SK-N-SH (cell line): Measurements from ENCODE around the gene RPL26.

Experiments used
- EP300 ChIP-seq, 2 experiments: IDR thresholded peaks; 2 replicates each; pipeline versions ENCODE4 v1.4.0 to v1.6.1; 2012; ENCODE audit warnings: borderline replicate concordance in 1 of 2, low read depth in 1 of 2, low read length in 1 of 2
- GABPA ChIP-seq: IDR thresholded peaks from 2 replicates; pipeline ENCODE4 v1.4.0; 2012; ENCODE audit warnings: low read depth, mild to moderate bottlenecking
- GATA2 ChIP-seq: sonication (generic); formaldehyde crosslinking; IDR thresholded peaks from 2 replicates; pipeline ENCODE4 v1.5.0; 2020; ENCODE audit warnings: mild to moderate bottlenecking, missing genetic modification reagents
- MAX ChIP-seq: IDR thresholded peaks from 2 replicates; pipeline ENCODE4 v1.4.0; 2012; ENCODE audit warnings: low read depth
- POLR2AphosphoS5 ChIP-seq: IDR thresholded peaks from 2 replicates; pipeline ENCODE4 v1.6.1; 2012; ENCODE audit warnings: low read depth, low read length
- REST ChIP-seq: IDR thresholded peaks from 2 replicates; pipeline ENCODE4 v1.6.1; 2012; ENCODE audit warnings: mild to moderate bottlenecking, low read depth, low read length, moderate library complexity
- RFX5 ChIP-seq: IDR thresholded peaks from 2 replicates; pipeline ENCODE4 v1.6.1; 2012; ENCODE audit warnings: mild to moderate bottlenecking, improper control_type of control experiment, low read length
- SIN3A ChIP-seq: IDR thresholded peaks from 2 replicates; pipeline ENCODE4 v1.6.1; 2012; ENCODE audit warnings: low read depth, mild to moderate bottlenecking, low read length, moderate library complexity, borderline replicate concordance
- TAF1 ChIP-seq: IDR thresholded peaks from 2 replicates; pipeline ENCODE4 v1.6.1; 2012; ENCODE audit warnings: low read depth, mild to moderate bottlenecking, low read length, moderate library complexity, borderline replicate concordance
- TF ChIP-seq, protein P1 (sequence below): IDR thresholded peaks from 2 replicates; pipeline ENCODE4 v1.4.0; 2012; ENCODE audit warnings: low read depth, borderline replicate concordance
- TF ChIP-seq, protein P2 (sequence below): fragments of 200-600 bp; sonication (generic); IDR thresholded peaks from 2 replicates; pipeline ENCODE4 v1.6.1; 2017; ENCODE audit warnings: antibody characterized with exemption, mild to moderate bottlenecking, moderate library complexity

GRCh38 chr17:8377422-8377821, 5.6 kb downstream of the RPL26 start:
- TF ChIP-seq MAX (no peak), REST (no peak), TAF1 (no peak), RFX5 (no peak), GATA2 (CRISPR knock-in tag) (no peak), SIN3A (no peak), EP300 (IDR thresholded peaks at IDR 0.05; ENCODE audit: borderline replicate concordance in 1 of 2, low read depth in 1 of 2, low read length in 1 of 2) (no peak), GABPA (no peak), POLR2AphosphoS5 (no peak)
- TF ChIP-seq, protein P1, sequence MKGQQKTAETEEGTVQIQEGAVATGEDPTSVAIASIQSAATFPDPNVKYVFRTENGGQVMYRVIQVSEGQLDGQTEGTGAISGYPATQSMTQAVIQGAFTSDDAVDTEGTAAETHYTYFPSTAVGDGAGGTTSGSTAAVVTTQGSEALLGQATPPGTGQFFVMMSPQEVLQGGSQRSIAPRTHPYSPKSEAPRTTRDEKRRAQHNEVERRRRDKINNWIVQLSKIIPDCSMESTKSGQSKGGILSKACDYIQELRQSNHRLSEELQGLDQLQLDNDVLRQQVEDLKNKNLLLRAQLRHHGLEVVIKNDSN: no peak
- TF ChIP-seq, protein P2, sequence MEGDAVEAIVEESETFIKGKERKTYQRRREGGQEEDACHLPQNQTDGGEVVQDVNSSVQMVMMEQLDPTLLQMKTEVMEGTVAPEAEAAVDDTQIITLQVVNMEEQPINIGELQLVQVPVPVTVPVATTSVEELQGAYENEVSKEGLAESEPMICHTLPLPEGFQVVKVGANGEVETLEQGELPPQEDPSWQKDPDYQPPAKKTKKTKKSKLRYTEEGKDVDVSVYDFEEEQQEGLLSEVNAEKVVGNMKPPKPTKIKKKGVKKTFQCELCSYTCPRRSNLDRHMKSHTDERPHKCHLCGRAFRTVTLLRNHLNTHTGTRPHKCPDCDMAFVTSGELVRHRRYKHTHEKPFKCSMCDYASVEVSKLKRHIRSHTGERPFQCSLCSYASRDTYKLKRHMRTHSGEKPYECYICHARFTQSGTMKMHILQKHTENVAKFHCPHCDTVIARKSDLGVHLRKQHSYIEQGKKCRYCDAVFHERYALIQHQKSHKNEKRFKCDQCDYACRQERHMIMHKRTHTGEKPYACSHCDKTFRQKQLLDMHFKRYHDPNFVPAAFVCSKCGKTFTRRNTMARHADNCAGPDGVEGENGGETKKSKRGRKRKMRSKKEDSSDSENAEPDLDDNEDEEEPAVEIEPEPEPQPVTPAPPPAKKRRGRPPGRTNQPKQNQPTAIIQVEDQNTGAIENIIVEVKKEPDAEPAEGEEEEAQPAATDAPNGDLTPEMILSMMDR: no peak
